Neuronal stem cell (in vitro differentiated cells): Measurements from ENCODE around the gene KDM7A.

ENCODE experiments used
- DNase-seq: peaks from one replicate; pipeline ENCODE4 v3.0.0-alpha.2; 2013; ENCODE audit warnings: low spot score
- H2AFZ ChIP-seq: one replicate; pipeline ENCODE4 v1.6.1; 2013; ENCODE audit warnings: mild to moderate bottlenecking, low read length, inconsistent platforms
- H2AK5ac ChIP-seq: 2 replicates; pipeline ENCODE4 v1.6.1; 2013; ENCODE audit warnings: low read depth, mild to moderate bottlenecking, inconsistent platforms, low read length, moderate library complexity, mixed read lengths
- H2BK120ac ChIP-seq: 2 replicates; pipeline ENCODE4 v1.6.1; 2013; ENCODE audit warnings: low read depth, mild to moderate bottlenecking, inconsistent platforms, low read length, moderate library complexity, mixed read lengths
- H2BK12ac ChIP-seq: one replicate; pipeline ENCODE4 v1.6.1; 2013; ENCODE audit warnings: low read length, inconsistent platforms
- H2BK15ac ChIP-seq: 2 replicates; pipeline ENCODE4 v1.6.1; 2013; ENCODE audit warnings: mild to moderate bottlenecking, low read length, inconsistent platforms, mixed read lengths
- H2BK5ac ChIP-seq: one replicate; pipeline ENCODE4 v1.6.1; 2013; ENCODE audit warnings: inconsistent platforms, mild to moderate bottlenecking, low read length, moderate library complexity
- H3K14ac ChIP-seq: one replicate; pipeline ENCODE4 v1.6.1; 2013; ENCODE audit warnings: low read length, inconsistent platforms
- H3K18ac ChIP-seq: 2 replicates; pipeline ENCODE4 v1.6.1; 2013; ENCODE audit warnings: low read length, inconsistent platforms
- H3K23ac ChIP-seq: 2 replicates; pipeline ENCODE4 v1.6.1; 2013; ENCODE audit warnings: low read depth, mild to moderate bottlenecking, mixed read lengths, low read length, inconsistent platforms; ENCODE audit not compliant: poor library complexity
- H3K27ac ChIP-seq: replicated peaks from 3 replicates; pipeline ENCODE4 v1.5.1; 2013; ENCODE audit warnings: low read length, inconsistent platforms
- H3K27me3 ChIP-seq, 3 experiments: 2 replicates each; pipeline ENCODE4 v1.6.1; 2013; ENCODE audit warnings: low read length in 3 of 3, mild to moderate bottlenecking in 2 of 3, inconsistent platforms in 1 of 3, low read depth in 1 of 3, mixed read lengths in 1 of 3, moderate library complexity in 1 of 3; ENCODE audit not compliant: control insufficient read depth in 3 of 3, insufficient read depth in 3 of 3
- H3K36me3 ChIP-seq, 2 donors: replicated peaks in 1 of 2; 2 replicates each; pipeline ENCODE4 v1.6.1; 2013; ENCODE audit warnings: low read length in 2 of 2; ENCODE audit not compliant: control insufficient read depth in 2 of 2, insufficient read depth in 2 of 2
- H3K4ac ChIP-seq: 2 replicates; pipeline ENCODE4 v1.6.1; 2013; ENCODE audit warnings: inconsistent platforms, mild to moderate bottlenecking, low read length, moderate library complexity
- H3K4me1 ChIP-seq, 2 donors: 1 replicate in 1 of 2; 2 replicates in 1 of 2; pipeline ENCODE4 v1.6.1; 2013; ENCODE audit warnings: low read length in 2 of 2, low read depth in 1 of 2; ENCODE audit not compliant: control insufficient read depth in 2 of 2, insufficient read depth in 1 of 2
- H3K4me2 ChIP-seq: one replicate; pipeline ENCODE4 v1.6.1; 2013; ENCODE audit warnings: mild to moderate bottlenecking, low read length, inconsistent platforms; ENCODE audit not compliant: insufficient read depth, poor library complexity, severe bottlenecking
- H3K4me3 ChIP-seq, 2 donors: 2 replicates each; pipeline ENCODE4 v1.5.1; 2013; ENCODE audit warnings: low read length in 2 of 2, mild to moderate bottlenecking in 2 of 2, inconsistent platforms in 1 of 2, moderate library complexity in 1 of 2
- H3K79me1 ChIP-seq: one replicate; pipeline ENCODE4 v1.6.1; 2013; ENCODE audit warnings: low read depth, mild to moderate bottlenecking, inconsistent platforms, low read length, moderate library complexity
- H3K9ac ChIP-seq: one replicate; pipeline ENCODE4 v1.6.1; 2013; ENCODE audit warnings: mild to moderate bottlenecking, low read depth, low read length, inconsistent platforms; ENCODE audit not compliant: poor library complexity
- H3K9me3 ChIP-seq, 2 donors: replicated peaks in 1 of 2; 2 replicates each; pipeline versions ENCODE3 to v1.6.1; 2013; ENCODE audit warnings: low read length in 2 of 2, mild to moderate bottlenecking in 2 of 2, inconsistent platforms in 1 of 2, low read depth in 1 of 2, mixed read lengths in 1 of 2, moderate library complexity in 1 of 2; ENCODE audit not compliant: control insufficient read depth in 2 of 2, insufficient read depth in 1 of 2
- H4K8ac ChIP-seq: one replicate; pipeline ENCODE4 v1.6.1; 2013; ENCODE audit warnings: low read depth, mild to moderate bottlenecking, inconsistent platforms, low read length, moderate library complexity
- H4K91ac ChIP-seq: one replicate; pipeline ENCODE4 v1.6.1; 2013; ENCODE audit warnings: low read length, low read depth, mild to moderate bottlenecking, inconsistent platforms; ENCODE audit not compliant: poor library complexity
- WGBS, 2 donors: extraction: QIAGEN DNeasy Blood & Tissue Kit; methylation state at CpG; one replicate each; pipeline ENCODE4 v1.1.7; 2013; ENCODE audit warnings: missing lambda C conversion rate in 2 of 2, mixed read lengths in 1 of 2; ENCODE audit not compliant: insufficient read length in 2 of 2, insufficient replicate concordance in 1 of 2; ENCODE audit errors: extremely low coverage in 2 of 2; 5-methylcytosine and 5-hydroxymethylcytosine counted together

KDM7A gene

GRCh38 chr7:140127360-140128127, 49.2 kb downstream of the KDM7A start:
- Histone ChIP-seq H3K27me3 (no peaks in the 10 kb centered on the region), H3K4me3 (no peak overlapping the region), H2BK12ac (no peak overlapping the region), H3K9me3 (no peaks in the 10 kb centered on the region), H3K4ac (no peak overlapping the region), H2BK5ac (no peak overlapping the region), H3K36me3 (peaks cover 0 to 14% of the 10 kb centered on the region in 2 donors), H2AFZ (no peak overlapping the region), H2AK5ac (no peak overlapping the region), H2BK120ac (no peak overlapping the region), H3K27ac (no peak overlapping the region), H3K23ac (no peak overlapping the region), H3K4me2 (no peak overlapping the region), H3K9ac (no peak overlapping the region), H4K91ac (no peak overlapping the region), H3K4me1 (no peaks in the 10 kb centered on the region), H3K14ac (no peak overlapping the region), H3K18ac (no peak overlapping the region), H2BK15ac (no peak overlapping the region), H3K79me1 (no peaks in the 10 kb centered on the region), H4K8ac (no peak overlapping the region)
- no peak for DNase-seq
- no CpG with 5 or more reads among the region's 1 CpG for WGBS, 2 donors

DNA sequence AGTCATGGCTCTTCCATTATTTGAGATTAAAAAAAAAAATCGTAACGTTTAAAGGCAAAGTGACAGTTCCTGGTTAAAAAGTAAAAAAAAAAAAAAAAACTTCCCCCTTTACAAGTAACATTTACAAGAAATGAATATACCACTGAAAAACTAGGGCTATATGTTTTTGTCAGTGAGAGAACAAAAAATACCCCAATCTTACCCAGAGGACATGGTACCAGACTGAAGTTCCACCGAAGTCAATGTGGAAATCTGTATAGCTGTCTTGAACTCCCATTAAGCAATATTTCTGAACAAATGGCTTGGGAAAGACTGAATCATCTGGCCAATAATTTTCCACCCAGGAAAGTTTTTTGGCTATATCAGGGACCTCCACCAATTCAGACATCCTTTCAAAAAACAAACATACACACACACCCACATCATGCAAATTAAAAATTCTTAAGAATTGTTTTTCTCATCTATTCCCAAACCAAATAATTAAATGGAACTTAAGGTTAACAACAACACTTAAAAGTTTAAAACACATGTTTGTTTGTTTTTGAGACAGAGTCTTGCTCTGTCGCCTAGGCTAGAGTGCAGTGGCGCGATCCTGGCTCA, 50.2 kb downstream of the KDM7A start:
- DNase-seq, result no peak
- Histone ChIP-seq H2BK5ac (no peak overlapping the region), H3K18ac (no peak overlapping the region), H3K27ac (no peak overlapping the region), H3K79me1 (no peaks in the 10 kb centered on the region), H4K8ac (no peak overlapping the region), H3K23ac (no peak overlapping the region), H2BK120ac (no peak overlapping the region), H2BK15ac (no peak overlapping the region), H3K14ac (no peak overlapping the region), H3K4me2 (no peak overlapping the region), H3K9ac (no peak overlapping the region), H3K36me3 (peaks cover 0 to 14% of the 10 kb centered on the region in 2 donors), H4K91ac (no peak overlapping the region), H2BK12ac (no peak overlapping the region), H2AFZ (no peak overlapping the region), H3K4me3 (no peak overlapping the region), H3K4ac (no peak overlapping the region), H2AK5ac (no peak overlapping the region), H3K9me3 (no peaks in the 10 kb centered on the region), H3K27me3 (no peaks in the 10 kb centered on the region), H3K4me1 (no peaks in the 10 kb centered on the region)
- no CpG with 5 or more reads among the region's 6 CpGs for WGBS, 2 donors

- H3K4ac ChIP-seq, result no peak overlapping the region
- H2BK12ac ChIP-seq, result no peak overlapping the region
- H3K79me1 ChIP-seq, result no peaks in the 10 kb centered on the region
- no peak overlapping the region for H3K9ac ChIP-seq
- H2BK15ac ChIP-seq, result no peak overlapping the region
- no peak overlapping the region for H4K91ac ChIP-seq
- no CpG with 5 or more reads among the region's 3 CpGs for WGBS, 2 donors
- H3K23ac ChIP-seq, result no peak overlapping the region
- H4K8ac ChIP-seq, result no peak overlapping the region
- no peak overlapping the region for H3K4me3 ChIP-seq
- H2AFZ ChIP-seq, result no peak overlapping the region
- H2BK120ac ChIP-seq, result no peak overlapping the region
- H3K4me2 ChIP-seq, result no peak overlapping the region
- H3K27me3 ChIP-seq, result no peaks in the 10 kb centered on the region
- no peak overlapping the region for H3K27ac ChIP-seq
- H3K14ac ChIP-seq, result no peak overlapping the region
- no peak overlapping the region for H3K18ac ChIP-seq
- H3K36me3 ChIP-seq, result no peaks in the 10 kb centered on the region
- DNase-seq, result no peak
- H2BK5ac ChIP-seq, result no peak overlapping the region
- no peaks in the 10 kb centered on the region for H3K9me3 ChIP-seq
- H3K4me1 ChIP-seq, result no peaks in the 10 kb centered on the region
- no peak overlapping the region for H2AK5ac ChIP-seq
These were observed 53.8 kb downstream of the KDM7A start for GRCh38 chr7:140122965-140123364.

GRCh38 chr7:140121326-140121725, 55.5 kb downstream of the KDM7A start:
- Histone ChIP-seq H2BK15ac (no peak overlapping the region), H3K27ac (no peak overlapping the region), H3K79me1 (no peaks in the 10 kb centered on the region), H3K36me3 (no peaks in the 10 kb centered on the region), H3K4me2 (no peak overlapping the region), H3K9ac (no peak overlapping the region), H2AK5ac (no peak overlapping the region), H3K18ac (no peak overlapping the region), H2BK120ac (no peak overlapping the region), H4K8ac (no peak overlapping the region), H3K14ac (no peak overlapping the region), H2BK12ac (no peak overlapping the region), H3K9me3 (no peaks in the 10 kb centered on the region), H2AFZ (no peak overlapping the region), H3K4me1 (no peaks in the 10 kb centered on the region), H3K27me3 (no peaks in the 10 kb centered on the region), H3K4ac (no peak overlapping the region), H4K91ac (no peak overlapping the region), H3K4me3 (no peak overlapping the region), H2BK5ac (no peak overlapping the region), H3K23ac (no peak overlapping the region)
- WGBS, 2 donors, result no CpG with 5 or more reads among the region's 4 CpGs
- no peak for DNase-seq
